ENCODE data around the gene BMX. TPM values are rescaled to one million over a fixed set of nuclear protein-coding genes. Genes with fewer than 3 reads are reported as not detected.

Gene BMX
- total RNA-seq, 2 donors from 2014 or later = 6.2 to 10.0 TPM

DNA sequence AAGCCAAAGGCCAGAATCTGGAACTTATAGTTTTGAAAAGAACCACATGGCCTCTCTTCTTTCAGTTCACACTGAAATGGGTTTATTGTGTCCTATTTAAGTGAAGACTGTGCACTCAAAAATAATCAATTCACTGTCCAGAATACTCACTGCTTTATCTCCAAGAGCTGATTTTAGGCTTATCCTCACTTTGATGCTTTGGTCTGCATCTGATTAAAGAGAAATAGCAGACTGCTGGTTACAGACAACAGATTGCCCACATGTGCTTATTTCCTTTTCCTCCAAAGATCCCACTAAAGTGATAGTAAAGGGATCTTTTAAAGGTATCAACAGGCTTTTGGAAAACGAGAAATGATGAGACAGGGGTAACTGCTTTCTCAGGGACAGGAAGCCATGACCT lies 69.5 kb downstream of the BMX start:
- H3K9me3 ChIP-seq = no peaks in the 10 kb centered on the region
- TF ChIP-seq, protein P1, sequence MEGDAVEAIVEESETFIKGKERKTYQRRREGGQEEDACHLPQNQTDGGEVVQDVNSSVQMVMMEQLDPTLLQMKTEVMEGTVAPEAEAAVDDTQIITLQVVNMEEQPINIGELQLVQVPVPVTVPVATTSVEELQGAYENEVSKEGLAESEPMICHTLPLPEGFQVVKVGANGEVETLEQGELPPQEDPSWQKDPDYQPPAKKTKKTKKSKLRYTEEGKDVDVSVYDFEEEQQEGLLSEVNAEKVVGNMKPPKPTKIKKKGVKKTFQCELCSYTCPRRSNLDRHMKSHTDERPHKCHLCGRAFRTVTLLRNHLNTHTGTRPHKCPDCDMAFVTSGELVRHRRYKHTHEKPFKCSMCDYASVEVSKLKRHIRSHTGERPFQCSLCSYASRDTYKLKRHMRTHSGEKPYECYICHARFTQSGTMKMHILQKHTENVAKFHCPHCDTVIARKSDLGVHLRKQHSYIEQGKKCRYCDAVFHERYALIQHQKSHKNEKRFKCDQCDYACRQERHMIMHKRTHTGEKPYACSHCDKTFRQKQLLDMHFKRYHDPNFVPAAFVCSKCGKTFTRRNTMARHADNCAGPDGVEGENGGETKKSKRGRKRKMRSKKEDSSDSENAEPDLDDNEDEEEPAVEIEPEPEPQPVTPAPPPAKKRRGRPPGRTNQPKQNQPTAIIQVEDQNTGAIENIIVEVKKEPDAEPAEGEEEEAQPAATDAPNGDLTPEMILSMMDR (IDR thresholded peaks at IDR 0.05) = no peak

DNA sequence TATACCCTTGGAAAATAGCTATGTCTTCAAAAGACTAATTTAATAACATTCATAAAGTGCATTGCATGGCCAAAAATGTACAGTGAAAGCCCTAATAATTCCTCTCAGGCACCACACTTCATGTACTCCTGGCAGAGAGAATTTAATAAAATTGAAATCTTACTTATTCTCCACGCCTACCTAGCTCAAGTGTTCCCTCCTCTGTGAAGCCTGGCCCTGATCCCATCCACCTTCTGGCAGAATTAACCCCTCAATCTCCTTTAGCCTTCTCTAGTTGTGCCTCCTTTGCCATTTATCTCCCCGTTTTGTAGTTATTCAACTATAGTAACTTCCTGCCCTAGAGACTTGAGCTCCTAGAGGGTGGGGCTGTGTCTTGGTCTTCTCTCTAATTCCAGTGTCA lies 73.4 kb downstream of the BMX start:
- TF ChIP-seq, protein P1 (IDR thresholded peaks at IDR 0.05) = no peak
- no peaks in the 10 kb centered on the region for H3K4me1 ChIP-seq (ENCODE audit: control insufficient read depth in 1 of 2, low read depth in 2 of 2)
- no peak overlapping the region for H3K27ac ChIP-seq
- ATAC-seq (ENCODE audit: insufficient number of reproducible peaks, low FRiP score, low read depth) = no peak
- no peaks in the 10 kb centered on the region for H3K36me3 ChIP-seq
- no peaks in the 10 kb centered on the region for H3K9me3 ChIP-seq
- no peaks in the 10 kb centered on the region for H3K27me3 ChIP-seq (replicated peaks; ENCODE audit: insufficient read depth)
- DNase-seq (ENCODE audit: low spot score) = no peak
- no peak overlapping the region for H3K4me3 ChIP-seq

More for the DNA sequence above, 69.5 kb downstream of the BMX start:
- no peaks in the 10 kb centered on the region for H3K27me3 ChIP-seq (replicated peaks; ENCODE audit: insufficient read depth)
- no peak overlapping the region for H3K4me3 ChIP-seq
- H3K36me3 ChIP-seq = no peaks in the 10 kb centered on the region
- no peaks in the 10 kb centered on the region for H3K4me1 ChIP-seq (ENCODE audit: control insufficient read depth in 1 of 2, low read depth in 2 of 2)
- no peak overlapping the region for H3K27ac ChIP-seq
- no peak for ATAC-seq (ENCODE audit: insufficient number of reproducible peaks, low FRiP score, low read depth)
- no peak for DNase-seq (ENCODE audit: low spot score)

DNA sequence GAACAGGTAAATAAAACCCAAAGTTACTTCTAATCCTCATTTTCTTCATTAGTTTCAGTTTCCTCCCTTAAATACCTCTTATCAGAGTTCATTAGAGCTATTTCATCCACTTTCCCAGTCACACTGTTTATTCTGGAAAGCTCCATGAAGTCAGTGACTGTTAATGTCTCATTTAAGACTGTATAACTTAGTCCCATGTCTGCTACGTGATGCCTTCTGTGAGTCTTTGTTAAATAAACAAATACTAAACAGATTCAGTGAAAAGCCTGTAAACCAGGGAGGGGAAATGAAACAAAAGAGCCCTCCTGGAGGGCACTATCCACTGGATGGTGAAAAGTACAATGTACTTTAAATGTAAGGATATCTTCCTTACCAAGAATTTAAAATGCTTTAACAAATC lies 75.4 kb downstream of the BMX start:
- Histone ChIP-seq H3K36me3 (no peaks in the 10 kb centered on the region), H3K4me1 (ENCODE audit: control insufficient read depth in 1 of 2, low read depth in 2 of 2) (no peaks in the 10 kb centered on the region), H3K27me3 (replicated peaks; ENCODE audit: insufficient read depth) (no peaks in the 10 kb centered on the region), H3K4me3 (no peak overlapping the region), H3K9me3 (no peaks in the 10 kb centered on the region), H3K27ac (no peak overlapping the region)
- ATAC-seq (ENCODE audit: insufficient number of reproducible peaks, low FRiP score, low read depth) (no peak), DNase-seq (ENCODE audit: low spot score) (no peak)
- TF ChIP-seq, protein P1 (IDR thresholded peaks at IDR 0.05) = no peak

DNA sequence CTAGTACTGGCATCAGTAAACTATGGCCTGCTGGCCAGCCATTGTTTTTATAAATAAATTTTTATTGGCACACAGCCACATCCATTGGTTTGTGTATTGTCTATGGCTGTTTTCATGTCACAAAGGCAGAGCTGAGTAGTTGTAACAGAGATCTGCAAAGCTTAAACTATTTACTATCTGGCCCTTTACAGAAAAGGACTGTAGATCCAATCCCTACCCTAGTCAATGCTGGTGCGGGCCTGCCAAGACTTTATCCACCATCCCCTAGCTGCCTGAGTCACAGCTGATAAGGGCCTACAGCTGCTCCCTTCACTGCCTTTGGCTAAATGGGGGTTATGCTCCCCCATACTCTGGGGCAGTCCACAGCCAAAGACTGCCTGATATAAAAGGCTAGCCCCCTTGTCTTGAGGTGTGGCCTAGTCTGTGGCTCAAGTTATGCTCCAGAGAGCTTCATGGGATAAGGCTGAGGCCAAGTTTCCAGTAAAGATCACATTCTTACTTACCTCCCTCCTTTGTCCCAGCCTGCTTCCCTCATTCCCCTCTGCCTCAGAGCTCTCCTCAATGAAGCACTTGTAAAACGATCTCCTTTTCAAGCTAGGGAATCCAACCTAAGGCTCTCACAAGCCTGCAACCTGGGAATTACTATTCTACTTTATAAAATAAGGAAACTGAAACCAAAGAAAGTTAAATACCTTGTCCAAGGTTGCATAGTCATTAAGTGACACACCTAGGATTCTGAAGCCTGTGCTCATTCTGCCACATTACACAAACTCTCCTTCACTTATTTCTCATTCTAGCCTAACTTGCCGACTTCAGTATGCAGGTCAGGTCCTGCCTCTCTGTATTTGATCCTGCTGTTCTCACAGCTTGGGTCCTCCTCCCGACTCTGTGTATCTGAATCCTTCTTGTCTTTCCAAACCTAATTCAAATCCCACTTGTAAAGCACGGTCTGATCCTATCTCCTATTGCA lies 79.5 kb downstream of the BMX start:
- Histone ChIP-seq H3K27ac (no peak overlapping the region), H3K27me3 (replicated peaks; ENCODE audit: insufficient read depth) (no peaks in the 10 kb centered on the region), H3K36me3 (no peaks in the 10 kb centered on the region), H3K4me3 (no peak overlapping the region), H3K9me3 (no peaks in the 10 kb centered on the region), H3K4me1 (ENCODE audit: control insufficient read depth in 1 of 2, low read depth in 2 of 2) (no peaks in the 10 kb centered on the region)
- DNase-seq (ENCODE audit: low spot score) (no peak), ATAC-seq (ENCODE audit: insufficient number of reproducible peaks, low FRiP score, low read depth) (no peak)
- TF ChIP-seq, protein P1 (IDR thresholded peaks at IDR 0.05) = no peak

DNA sequence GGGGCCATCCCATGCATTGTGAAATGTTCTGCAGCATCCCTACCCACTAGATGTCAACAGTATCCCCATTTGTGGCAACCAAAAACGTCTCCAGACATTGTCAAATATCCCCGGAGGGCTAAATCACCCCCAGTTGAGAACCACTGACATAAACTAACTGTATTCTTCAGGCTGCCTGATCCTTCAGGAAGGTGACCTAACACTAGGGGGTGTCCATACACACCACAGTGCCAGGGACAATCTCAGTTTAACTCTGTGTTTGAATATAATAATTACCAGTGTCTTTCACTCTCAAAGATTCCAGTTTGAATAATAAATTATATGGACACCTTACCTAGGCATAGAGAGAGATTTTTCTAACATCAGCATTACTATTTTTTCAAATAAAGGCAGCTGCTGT lies 93.8 kb downstream of the BMX start:
- no peaks in the 10 kb centered on the region for H3K4me1 ChIP-seq (ENCODE audit: control insufficient read depth in 1 of 2, low read depth in 2 of 2)
- H3K9me3 ChIP-seq = no peaks in the 10 kb centered on the region
- TF ChIP-seq, protein P1 (IDR thresholded peaks at IDR 0.05) = no peak
- H3K4me3 ChIP-seq = no peak overlapping the region
- H3K27ac ChIP-seq = no peak overlapping the region
- no peak for DNase-seq (ENCODE audit: low spot score)
- no peaks in the 10 kb centered on the region for H3K36me3 ChIP-seq
- H3K27me3 ChIP-seq (replicated peaks; ENCODE audit: insufficient read depth) = no peaks in the 10 kb centered on the region
- ATAC-seq (ENCODE audit: insufficient number of reproducible peaks, low FRiP score, low read depth) = no peak
